Skeletal muscle tissue (tissue), 4 donors: ENCODE measurements around the gene CCDC187. TPM values are rescaled to one million over a fixed set of nuclear protein-coding genes. Genes with fewer than 3 reads are reported as not detected.

Experiments used
- H3K27ac ChIP-seq: one replicate; pipeline ENCODE4 v1.7.0; 2013; ENCODE audit warnings: mild to moderate bottlenecking, low read depth, low read length, inconsistent platforms
- H3K27me3 ChIP-seq, 3 donors: one replicate each; pipeline ENCODE4 v1.7.0; 2013; ENCODE audit warnings: low read length in 3 of 3; ENCODE audit not compliant: control insufficient read depth in 3 of 3, insufficient read depth in 3 of 3
- H3K36me3 ChIP-seq, 3 donors: one replicate each; pipeline ENCODE4 v1.7.0; 2013; ENCODE audit warnings: low read length in 3 of 3; ENCODE audit not compliant: control insufficient read depth in 3 of 3, insufficient read depth in 3 of 3
- H3K4me1 ChIP-seq, 3 donors: one replicate each; pipeline ENCODE4 v1.7.0; 2013; ENCODE audit warnings: low read length in 3 of 3, mild to moderate bottlenecking in 3 of 3; ENCODE audit not compliant: control insufficient read depth in 3 of 3, insufficient read depth in 3 of 3
- H3K4me3 ChIP-seq, 3 donors: one replicate each; pipeline ENCODE4 v1.7.0; 2013; ENCODE audit warnings: low read length in 3 of 3
- H3K9ac ChIP-seq, 3 donors: one replicate each; pipeline ENCODE4 v1.7.0; 2013; ENCODE audit warnings: low read length in 3 of 3, mild to moderate bottlenecking in 3 of 3, moderate library complexity in 2 of 3, low read depth in 1 of 3
- H3K9me3 ChIP-seq, 3 donors: one replicate each; pipeline ENCODE4 v1.7.0; 2013; ENCODE audit warnings: low read length in 3 of 3; ENCODE audit not compliant: control insufficient read depth in 3 of 3
- total RNA-seq: library from RNA; depleted of rRNA; stranded (reverse); fragments of >200 nt; gene quantifications from one replicate; pipeline ENCODE4 v1.2.3, GENCODE V29; 2014
- donor health status: Osteomylitis.

Gene CCDC187
- total RNA-seq, 1 donor from 2014 or later = under 0.01 TPM

DNA sequence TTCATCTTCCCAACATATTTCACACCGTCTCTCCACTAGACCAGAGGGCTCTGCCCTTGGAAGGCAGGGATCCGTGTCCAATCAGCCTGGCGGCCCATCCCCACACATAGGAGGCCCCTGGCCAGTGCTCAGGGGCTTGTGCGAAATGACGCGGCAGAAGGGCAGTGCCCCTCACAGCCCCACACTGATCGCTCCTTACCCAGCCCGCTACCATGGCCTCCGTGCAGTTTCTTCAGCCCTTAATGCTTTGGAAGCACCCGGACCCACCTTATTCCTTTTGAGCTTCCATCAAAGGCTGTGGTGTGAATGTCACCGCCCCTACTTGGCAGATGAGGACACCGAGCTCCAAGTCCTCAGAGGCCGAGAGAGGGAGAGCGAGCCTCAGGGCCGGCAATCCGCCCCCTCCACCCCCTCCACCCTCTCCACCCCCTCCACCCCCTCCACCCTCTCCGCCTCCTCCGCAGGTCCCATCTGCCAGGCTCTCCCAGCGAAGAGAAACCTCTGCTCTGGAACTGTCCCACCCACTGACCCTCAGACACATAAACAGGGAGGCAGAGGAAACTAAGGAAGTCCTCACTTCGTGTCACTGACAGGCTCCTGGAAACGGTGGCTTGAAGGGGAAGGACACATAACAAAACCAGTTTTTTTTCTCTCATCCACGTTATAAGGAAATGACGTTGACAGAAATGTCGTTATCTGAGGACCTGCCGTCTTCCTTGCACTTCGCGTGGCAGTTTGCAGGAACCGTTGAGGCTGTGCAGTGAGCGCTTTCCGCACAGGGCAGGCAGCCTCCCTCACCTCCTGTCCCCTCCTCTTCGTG is 72.2 kb downstream of the CCDC187 start:
- H3K27me3 ChIP-seq = no peaks in the 10 kb centered on the region
- H3K27ac ChIP-seq = no peak overlapping the region
- H3K9me3 ChIP-seq = no peaks in the 10 kb centered on the region
- no peak overlapping the region for H3K4me3 ChIP-seq
- H3K9ac ChIP-seq = no peak overlapping the region
- peaks cover 0 to 5% (median 0%) of the 10 kb centered on the region in 3 donors for H3K36me3 ChIP-seq
- no peaks in the 10 kb centered on the region for H3K4me1 ChIP-seq

DNA sequence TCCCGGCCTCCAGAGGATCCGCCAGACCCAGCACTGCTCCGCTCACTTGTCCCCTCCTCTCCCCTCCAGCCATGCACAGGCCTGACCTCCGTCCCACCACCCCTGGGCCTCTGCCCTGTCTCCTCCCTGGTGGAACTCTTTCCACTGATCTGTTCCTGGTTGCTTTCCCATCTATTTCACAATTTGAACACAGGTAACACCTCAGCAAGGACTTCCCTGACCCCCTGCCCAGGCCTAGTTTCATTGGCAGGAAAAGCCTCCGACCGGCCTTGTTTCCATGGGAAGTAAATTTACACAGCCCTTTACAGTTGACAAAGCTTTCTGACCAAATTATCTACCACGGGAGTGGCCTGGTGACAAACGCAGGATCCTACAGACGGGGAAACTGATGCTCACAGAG is 73.1 kb downstream of the CCDC187 start:
- H3K27ac ChIP-seq = no peak overlapping the region
- H3K9me3 ChIP-seq = no peaks in the 10 kb centered on the region
- no peaks in the 10 kb centered on the region for H3K4me1 ChIP-seq
- H3K9ac ChIP-seq = no peak overlapping the region
- H3K36me3 ChIP-seq = peaks cover 0 to 3% (median 3%) of the 10 kb centered on the region in 3 donors
- H3K4me3 ChIP-seq = no peak overlapping the region
- no peaks in the 10 kb centered on the region for H3K27me3 ChIP-seq

DNA sequence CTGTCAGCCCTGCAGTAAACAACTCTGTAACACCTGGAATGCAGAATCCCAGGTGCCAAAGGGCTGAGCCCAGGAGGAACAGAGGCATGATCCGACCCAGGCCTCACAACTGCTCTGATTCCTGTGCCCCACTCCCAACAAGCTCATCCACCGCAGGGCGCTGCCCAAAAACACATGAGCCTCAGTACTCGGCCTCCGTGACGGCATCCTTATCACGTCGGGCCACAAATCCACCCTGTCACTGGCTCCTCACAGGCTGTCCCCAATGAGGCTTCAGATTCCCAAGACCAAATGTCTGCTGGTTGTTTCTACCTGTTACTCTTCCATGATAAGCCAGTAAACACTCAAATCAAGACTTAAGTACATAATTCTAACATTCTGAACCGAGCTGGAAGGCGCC is 73.5 kb downstream of the CCDC187 start:
- Histone ChIP-seq H3K4me3 (no peak overlapping the region), H3K27me3 (no peaks in the 10 kb centered on the region), H3K4me1 (no peaks in the 10 kb centered on the region), H3K36me3 (peaks cover under 1 to 3% (median 3%) of the 10 kb centered on the region in 3 donors), H3K27ac (no peak overlapping the region), H3K9ac (no peak overlapping the region), H3K9me3 (no peaks in the 10 kb centered on the region)

DNA sequence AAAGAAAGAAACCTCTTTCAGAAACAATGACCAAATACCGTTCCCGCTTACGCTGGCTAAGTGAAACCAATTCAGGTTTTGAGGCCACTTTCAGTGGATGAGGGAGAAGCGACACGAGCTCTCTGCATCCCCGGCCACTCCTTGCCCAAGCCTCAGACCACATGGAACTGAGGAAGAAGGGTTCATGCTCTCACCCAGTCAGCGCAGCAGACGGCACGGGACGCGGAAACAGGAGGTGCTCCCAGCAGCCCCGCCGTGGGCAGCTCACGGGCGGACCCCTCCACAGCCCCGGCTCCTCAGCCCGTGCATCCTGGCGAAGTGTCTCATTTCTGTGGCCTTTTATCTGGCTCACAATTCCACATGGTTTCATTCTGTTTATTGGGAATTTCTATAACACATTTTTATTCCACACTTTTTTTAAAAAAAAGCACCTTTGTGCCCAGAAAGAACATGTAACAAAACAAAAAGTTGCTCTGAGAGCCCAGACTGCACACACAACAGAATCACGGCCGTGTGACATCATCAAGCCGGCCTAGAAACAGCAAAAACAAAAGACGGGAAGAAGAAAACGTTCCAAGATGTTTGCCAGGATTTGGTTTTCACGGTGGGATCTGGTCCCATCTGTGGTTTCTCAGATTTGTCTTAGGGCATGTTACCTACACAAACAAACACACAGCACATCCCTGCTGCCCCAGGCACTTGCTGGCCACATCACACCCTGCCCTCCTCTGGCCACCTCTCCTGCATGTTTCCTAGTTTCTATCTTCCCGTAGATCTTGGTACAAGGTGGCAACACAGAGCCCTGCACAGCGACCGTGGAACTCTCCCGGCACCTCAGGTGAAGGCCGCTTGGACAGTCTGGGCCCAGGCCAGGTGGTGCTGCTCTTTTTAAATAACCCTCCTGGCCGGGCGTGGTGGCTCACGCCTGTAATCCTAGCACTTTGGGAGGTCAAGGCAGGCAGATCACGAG is 74.5 kb downstream of the CCDC187 start:
- no peak overlapping the region for H3K27ac ChIP-seq
- no peak overlapping the region for H3K9ac ChIP-seq
- H3K4me3 ChIP-seq = no peak overlapping the region
- peaks cover 3 to 8% (median 3%) of the 10 kb centered on the region in 3 donors for H3K36me3 ChIP-seq
- H3K27me3 ChIP-seq = no peaks in the 10 kb centered on the region
- no peaks in the 10 kb centered on the region for H3K4me1 ChIP-seq
- no peaks in the 10 kb centered on the region for H3K9me3 ChIP-seq

DNA sequence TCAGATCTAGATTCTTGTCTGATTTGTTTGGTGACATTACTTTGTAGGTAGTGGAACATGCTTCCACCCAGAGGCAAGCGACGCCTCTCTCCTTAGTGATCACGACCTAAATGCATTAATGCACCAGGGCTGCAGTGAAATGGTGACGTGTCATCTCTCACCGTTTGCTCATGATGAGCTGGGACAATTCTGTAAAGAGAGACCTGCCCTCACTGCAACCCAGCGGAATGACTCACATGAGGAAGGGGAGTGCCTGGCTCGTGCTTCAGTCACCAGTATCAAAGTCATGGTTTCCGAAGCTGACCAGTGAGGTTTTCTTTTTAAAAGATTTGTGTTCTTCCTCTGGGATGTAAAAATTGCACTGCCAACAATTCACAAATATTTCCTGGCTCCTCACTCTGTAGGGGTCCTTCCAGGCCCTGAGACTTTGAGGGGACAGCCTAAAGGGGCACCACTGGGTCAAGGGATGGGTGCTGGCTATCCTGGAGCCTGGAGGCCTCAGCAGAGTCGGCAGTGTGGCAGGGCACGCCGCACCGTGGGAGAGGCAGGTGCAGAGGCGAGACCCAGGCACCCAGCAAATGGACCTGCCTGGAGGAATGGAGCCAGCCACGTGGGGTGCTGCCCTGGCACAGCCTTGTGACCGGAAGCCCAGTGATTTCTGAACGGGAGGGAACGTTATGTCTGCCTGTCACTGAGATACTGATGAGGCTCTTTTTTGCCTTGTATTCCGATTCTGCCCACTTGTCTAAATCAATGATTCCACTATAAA is 75.6 kb downstream of the CCDC187 start:
- Histone ChIP-seq H3K9ac (no peak overlapping the region), H3K27ac (no peak overlapping the region), H3K9me3 (no peaks in the 10 kb centered on the region), H3K36me3 (peaks cover 7 to 17% (median 13%) of the 10 kb centered on the region in 3 donors), H3K4me1 (no peaks in the 10 kb centered on the region), H3K27me3 (no peaks in the 10 kb centered on the region), H3K4me3 (no peak overlapping the region)

DNA sequence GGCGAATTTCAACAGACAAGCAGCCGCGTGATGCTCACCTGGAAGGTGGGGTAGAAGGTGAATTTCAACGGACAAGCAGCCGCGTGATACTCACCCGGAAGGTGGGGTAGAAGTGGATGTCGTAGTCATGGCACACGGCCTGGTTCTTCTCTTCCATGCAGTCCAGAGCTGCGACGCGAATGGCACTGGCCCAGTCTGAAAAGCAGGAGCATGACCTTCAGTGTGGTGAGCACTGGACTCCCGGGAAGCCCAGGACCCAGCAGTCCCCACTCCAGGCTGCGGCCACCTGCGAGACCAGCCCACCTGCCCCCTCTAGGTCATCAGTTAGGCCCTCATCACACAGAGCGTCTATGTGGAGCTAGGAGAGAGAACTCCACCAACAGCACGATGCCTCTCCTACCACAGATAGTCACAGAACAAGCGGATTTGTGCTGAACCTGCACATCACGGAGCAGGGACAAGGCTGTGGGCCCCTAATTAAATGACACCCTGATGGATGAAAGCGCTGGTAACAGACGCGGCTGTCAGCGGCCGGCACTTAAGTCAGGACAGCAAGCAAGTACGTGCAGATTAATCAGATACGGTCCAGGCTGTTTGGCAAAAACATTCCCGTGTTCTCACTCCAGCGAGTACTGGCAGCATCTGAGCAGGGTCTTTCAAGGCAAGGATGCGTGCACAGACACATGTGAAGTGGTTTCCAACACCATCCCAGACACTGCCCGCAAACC is 77.0 kb downstream of the CCDC187 start:
- H3K4me1 ChIP-seq = no peaks in the 10 kb centered on the region
- H3K27me3 ChIP-seq = no peaks in the 10 kb centered on the region
- no peak overlapping the region for H3K4me3 ChIP-seq
- H3K9me3 ChIP-seq = no peaks in the 10 kb centered on the region
- H3K9ac ChIP-seq = no peak overlapping the region
- H3K27ac ChIP-seq = no peak overlapping the region
- peaks cover 16 to 23% (median 18%) of the 10 kb centered on the region in 3 donors for H3K36me3 ChIP-seq

DNA sequence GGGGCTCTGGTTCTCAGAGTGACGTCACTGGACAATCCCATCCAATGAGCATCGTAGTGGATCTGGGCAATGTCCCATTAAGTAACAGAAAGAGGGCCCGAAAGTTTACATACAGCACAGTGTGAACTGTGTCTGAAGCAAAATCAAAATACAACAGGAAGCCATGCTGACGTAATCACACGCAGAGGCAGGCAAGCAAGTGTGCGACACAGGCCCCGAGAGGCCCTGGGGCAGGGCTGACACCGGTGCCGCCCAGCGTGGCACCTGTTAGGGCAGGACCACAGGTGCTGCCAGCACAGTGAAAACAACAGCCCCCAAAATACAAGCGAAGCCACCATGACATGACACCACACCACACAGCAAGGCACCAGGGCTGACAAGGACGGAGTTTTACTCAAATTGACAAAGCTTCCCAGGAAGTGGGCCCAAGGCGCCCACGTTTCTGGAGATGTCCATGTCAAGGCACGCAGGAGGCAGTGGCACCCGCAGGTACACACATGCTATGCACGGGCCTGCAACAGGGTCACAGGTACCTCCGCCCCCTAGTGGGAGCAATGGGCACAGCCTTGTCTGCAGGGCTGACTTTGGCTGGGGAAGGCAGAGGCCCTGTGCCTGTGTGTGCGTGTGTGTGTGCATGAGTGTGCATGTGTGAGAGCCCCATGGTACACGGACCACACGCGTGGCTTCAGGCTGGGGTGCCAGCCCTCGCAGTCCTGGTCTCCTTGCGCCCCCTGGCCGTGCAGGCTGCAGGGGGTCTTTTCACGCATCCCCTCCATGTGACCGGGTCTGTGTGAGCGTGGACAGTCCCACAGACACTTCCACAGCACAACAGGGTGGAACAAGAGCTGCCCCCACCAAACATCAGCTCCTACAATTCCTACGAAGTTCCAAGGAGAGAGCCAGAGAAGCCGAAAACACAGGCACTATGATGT is 77.9 kb downstream of the CCDC187 start:
- Histone ChIP-seq H3K4me1 (no peaks in the 10 kb centered on the region), H3K9me3 (no peaks in the 10 kb centered on the region), H3K27me3 (no peaks in the 10 kb centered on the region), H3K36me3 (peaks cover 19 to 28% (median 23%) of the 10 kb centered on the region in 3 donors), H3K4me3 (no peak overlapping the region), H3K27ac (no peak overlapping the region), H3K9ac (no peak overlapping the region)

DNA sequence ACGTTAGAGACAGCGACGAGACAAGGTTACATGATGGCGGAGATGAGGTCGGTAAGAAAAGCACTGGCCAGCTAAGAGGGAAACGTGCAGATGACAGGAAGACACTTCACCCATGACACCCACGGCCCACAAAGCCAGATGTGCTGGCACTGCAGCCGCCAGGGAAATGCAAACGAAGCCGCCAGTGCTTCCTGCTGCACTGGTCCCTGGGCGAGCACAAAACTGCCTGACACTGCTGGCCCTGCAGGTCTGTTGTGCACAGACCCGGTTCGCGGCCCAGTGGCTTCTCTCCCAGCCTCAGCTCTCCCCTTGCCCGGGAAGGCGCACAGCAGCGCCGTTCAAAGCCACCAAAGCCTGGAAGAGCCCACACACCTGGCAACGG is 78.5 kb downstream of the CCDC187 start:
- Histone ChIP-seq H3K27ac (no peak overlapping the region), H3K36me3 (peaks cover 18 to 28% (median 23%) of the 10 kb centered on the region in 3 donors), H3K9me3 (no peaks in the 10 kb centered on the region), H3K4me3 (no peak overlapping the region), H3K4me1 (no peaks in the 10 kb centered on the region), H3K27me3 (no peaks in the 10 kb centered on the region), H3K9ac (no peak overlapping the region)
